Mesendoderm (in vitro differentiated cells): ENCODE results near the gene TXNIP.

Experiments used
- DNase-seq: peaks from one replicate; pipeline ENCODE4 v3.0.0; 2013
- H2AK5ac ChIP-seq: 2 replicates; pipeline ENCODE4 v1.6.1; 2013; ENCODE audit warnings: low read length, inconsistent platforms
- H2BK120ac ChIP-seq: 2 replicates; pipeline ENCODE4 v1.6.1; 2013; ENCODE audit warnings: low read depth, mild to moderate bottlenecking, low read length, moderate library complexity, mixed read lengths
- H2BK15ac ChIP-seq: replicated peaks from 2 replicates; pipeline ENCODE4 v1.6.1; 2013; ENCODE audit warnings: low read depth, mild to moderate bottlenecking, moderate library complexity
- H2BK5ac ChIP-seq: 2 replicates; pipeline ENCODE4 v1.6.1; 2013; ENCODE audit warnings: low read length, inconsistent platforms
- H3K18ac ChIP-seq: 2 replicates; pipeline ENCODE4 v1.6.1; 2013; ENCODE audit warnings: mild to moderate bottlenecking, low read length, mixed read lengths
- H3K23ac ChIP-seq: one replicate; pipeline ENCODE4 v1.6.1; 2013; ENCODE audit warnings: low read length
- H3K27ac ChIP-seq: 2 replicates; pipeline ENCODE4 v1.5.1; 2013; ENCODE audit warnings: low read depth, mild to moderate bottlenecking, inconsistent platforms, low read length, moderate library complexity
- H3K27me3 ChIP-seq: 2 replicates; pipeline ENCODE4 v1.6.1; 2013; ENCODE audit warnings: low read length, control low read depth, mild to moderate bottlenecking, inconsistent platforms; ENCODE audit not compliant: insufficient read depth, poor library complexity
- H3K36me3 ChIP-seq: 2 replicates; pipeline ENCODE4 v1.6.1; 2013; ENCODE audit warnings: low read length, inconsistent platforms; ENCODE audit not compliant: control insufficient read depth, insufficient read depth
- H3K4ac ChIP-seq: one replicate; pipeline ENCODE4 v1.6.1; 2013; ENCODE audit warnings: low read depth, mild to moderate bottlenecking, low read length, moderate library complexity
- H3K4me1 ChIP-seq: 2 replicates; pipeline ENCODE4 v1.6.1; 2013; ENCODE audit warnings: low read depth, low read length, inconsistent platforms; ENCODE audit not compliant: control insufficient read depth
- H3K4me2 ChIP-seq: 2 replicates; pipeline ENCODE4 v1.6.1; 2013; ENCODE audit warnings: low read length
- H3K4me3 ChIP-seq: 2 replicates; pipeline ENCODE4 v1.5.1; 2013; ENCODE audit warnings: mild to moderate bottlenecking, low read length
- H3K56ac ChIP-seq: one replicate; pipeline ENCODE4 v1.6.1; 2013; ENCODE audit warnings: low read length
- H3K79me1 ChIP-seq: 2 replicates; pipeline ENCODE4 v1.6.1; 2013; ENCODE audit warnings: low read length, inconsistent platforms
- H3K79me2 ChIP-seq: 2 replicates; pipeline ENCODE4 v1.6.1; 2013; ENCODE audit warnings: mild to moderate bottlenecking, low read length; ENCODE audit not compliant: control insufficient read depth, insufficient read depth
- H3K9ac ChIP-seq: 2 replicates; pipeline ENCODE4 v1.6.1; 2013; ENCODE audit warnings: low read length, inconsistent platforms
- H4K5ac ChIP-seq: one replicate; pipeline ENCODE4 v1.6.1; 2013; ENCODE audit warnings: low read length
- H4K8ac ChIP-seq: one replicate; pipeline ENCODE4 v1.6.1; 2013; ENCODE audit warnings: low read depth, mild to moderate bottlenecking, control low read depth, low read length, moderate library complexity
- WGBS: extraction: QIAGEN DNeasy Blood & Tissue Kit; methylation state at CpG from one replicate; pipeline ENCODE4 v1.1.7; 2013; ENCODE audit warnings: low lambda C conversion rate, missing lambda C conversion rate; ENCODE audit not compliant: insufficient coverage; ENCODE audit errors: extremely low coverage; 5-methylcytosine and 5-hydroxymethylcytosine counted together

TXNIP gene

DNA sequence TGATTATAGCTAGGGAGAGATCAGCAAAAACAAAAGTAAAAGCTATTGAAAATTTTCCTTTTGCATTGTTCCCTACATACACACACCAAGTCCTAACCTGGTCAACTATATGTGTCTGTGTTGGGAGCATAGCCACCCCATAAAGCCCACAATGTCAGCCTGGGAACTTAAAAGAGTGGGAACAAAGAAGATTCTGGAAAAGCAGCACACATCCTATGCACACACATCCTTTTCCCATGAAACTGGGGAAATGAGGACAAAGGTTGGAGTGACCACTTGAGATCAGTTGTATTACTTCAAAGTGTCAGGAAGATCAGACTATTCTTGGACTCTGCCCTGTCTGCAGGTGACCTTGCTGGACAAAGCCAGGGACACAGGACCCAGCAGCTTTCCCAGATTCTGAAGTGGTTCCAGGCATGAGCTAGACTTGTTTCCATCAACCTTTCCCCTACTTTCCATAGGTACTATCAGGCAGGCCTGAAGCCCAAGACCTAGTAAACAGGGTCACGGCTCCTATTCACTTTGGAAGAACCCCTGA is 15.9 kb downstream of the TXNIP start:
- H2BK5ac ChIP-seq = no peak overlapping the region
- no peaks in the 10 kb centered on the region for H3K36me3 ChIP-seq
- peak overlapping the region; percentile 65 for H2BK120ac ChIP-seq
- H3K56ac ChIP-seq = no peak overlapping the region
- peaks cover 17% of the 10 kb centered on the region for H3K4me1 ChIP-seq
- H3K4ac ChIP-seq = peak overlapping the region; percentile 72
- no peaks in the 10 kb centered on the region for H3K27me3 ChIP-seq
- no peak overlapping the region for H2AK5ac ChIP-seq
- H3K23ac ChIP-seq = no peak overlapping the region
- H3K18ac ChIP-seq = no peak overlapping the region
- DNase-seq = no peak
- no CpG with 5 or more reads among the region's 1 CpG for WGBS
- H3K9ac ChIP-seq = no peak overlapping the region
- no peak overlapping the region for H3K4me2 ChIP-seq
- no peaks in the 10 kb centered on the region for H3K79me2 ChIP-seq
- H3K79me1 ChIP-seq = no peaks in the 10 kb centered on the region
- no peak overlapping the region for H3K4me3 ChIP-seq
- H4K8ac ChIP-seq = no peak overlapping the region
- H2BK15ac ChIP-seq = no peak overlapping the region
- H3K27ac ChIP-seq = no peak overlapping the region
- no peak overlapping the region for H4K5ac ChIP-seq

- no peak overlapping the region for H3K23ac ChIP-seq
- H4K5ac ChIP-seq = no peak overlapping the region
- no peaks in the 10 kb centered on the region for H3K79me2 ChIP-seq
- H3K79me1 ChIP-seq = no peaks in the 10 kb centered on the region
- H2BK15ac ChIP-seq = no peak overlapping the region
- H2BK5ac ChIP-seq = peak overlapping the region; percentile 23
- H3K18ac ChIP-seq = peak overlapping the region; percentile 64
- H3K9ac ChIP-seq = no peak overlapping the region
- peak overlapping the region; percentile 52 for H3K27ac ChIP-seq
- no peaks in the 10 kb centered on the region for H3K36me3 ChIP-seq
- H2BK120ac ChIP-seq = no peak overlapping the region
- DNase-seq = no peak
- H2AK5ac ChIP-seq = no peak overlapping the region
- no peak overlapping the region for H3K4me3 ChIP-seq
- peak overlapping the region; percentile 9 for H3K4me2 ChIP-seq
- H3K27me3 ChIP-seq = no peaks in the 10 kb centered on the region
- peak overlapping the region; percentile 58 for H3K56ac ChIP-seq
- no peak overlapping the region for H4K8ac ChIP-seq
- WGBS = no CpG with 5 or more reads among the region's 7 CpGs
- H3K4me1 ChIP-seq = peaks cover 15% of the 10 kb centered on the region
- H3K4ac ChIP-seq = peak overlapping the region; percentile 72
Measured at GRCh38 chr1:145979746-145980456, 16.5 kb downstream of the TXNIP start.

DNA sequence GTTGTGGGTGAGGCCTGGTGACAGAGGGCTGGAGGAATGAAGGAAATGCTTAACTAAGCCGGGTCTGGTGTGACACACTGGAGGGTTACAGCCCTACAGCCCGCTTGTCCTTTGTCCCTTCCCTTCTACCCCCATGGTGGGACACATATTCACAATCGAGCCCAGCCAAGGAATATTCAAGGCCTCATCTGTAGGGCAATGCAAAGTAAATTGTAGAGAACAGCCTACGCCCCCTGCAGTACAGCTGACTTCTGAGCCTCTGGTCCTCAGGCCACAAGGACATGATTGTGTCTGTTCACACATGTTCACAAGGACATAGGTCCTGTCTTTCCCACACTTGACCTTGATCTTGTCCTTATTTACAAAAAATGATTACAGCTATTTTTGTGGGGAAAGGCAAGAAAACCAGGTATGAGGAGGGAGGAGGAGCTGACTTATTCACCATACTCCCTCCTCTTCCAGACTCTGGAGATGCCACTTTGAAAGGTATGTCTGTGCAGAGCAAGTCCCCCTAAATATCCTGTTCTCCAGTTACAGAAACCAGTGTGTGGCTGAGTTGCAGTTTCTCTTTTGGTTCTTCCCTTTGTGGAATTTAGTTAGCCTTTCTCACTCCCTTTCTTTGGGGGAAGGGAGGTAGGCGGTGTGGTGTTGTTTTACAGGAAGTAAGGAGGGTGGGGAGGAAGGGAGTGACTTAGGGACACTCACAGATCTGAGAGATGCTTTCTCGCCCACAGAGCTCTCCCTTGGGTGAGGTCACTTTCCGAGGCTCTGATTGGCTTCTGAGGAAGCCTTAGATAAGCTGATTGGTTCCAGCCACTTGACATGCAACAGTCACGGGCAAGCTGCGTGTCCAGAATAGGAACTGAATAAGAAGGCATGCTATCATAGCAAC is 17.3 kb downstream of the TXNIP start:
- Histone ChIP-seq H4K5ac (no peak overlapping the region), H2BK5ac (peak overlapping the region; percentile 43), H3K9ac (peak overlapping the region; percentile 60), H4K8ac (no peak overlapping the region), H3K27me3 (no peaks in the 10 kb centered on the region), H3K4me3 (no peak overlapping the region), H2BK120ac (peak overlapping the region; percentile 13), H2AK5ac (no peak overlapping the region), H3K4me1 (peaks cover 15% of the 10 kb centered on the region), H3K23ac (no peak overlapping the region), H3K4ac (peak overlapping the region; percentile 72), H3K18ac (peak overlapping the region; percentile 86), H3K79me2 (no peaks in the 10 kb centered on the region), H3K56ac (peak overlapping the region; percentile 86), H3K4me2 (peak overlapping the region; percentile 16), H3K79me1 (no peaks in the 10 kb centered on the region), H2BK15ac (peak overlapping the region; percentile 89), H3K27ac (peak overlapping the region; percentile 92), H3K36me3 (no peaks in the 10 kb centered on the region)
- WGBS = no CpG with 5 or more reads among the region's 9 CpGs
- peak; percentile 100 for DNase-seq

GRCh38 chr1:145978471-145978853 is 17.9 kb downstream of the TXNIP start:
- H4K5ac ChIP-seq = no peak overlapping the region
- H3K4me2 ChIP-seq = no peak overlapping the region
- peak overlapping the region; percentile 72 for H3K4ac ChIP-seq
- no peak overlapping the region for H3K4me3 ChIP-seq
- no peaks in the 10 kb centered on the region for H3K36me3 ChIP-seq
- peaks cover 15% of the 10 kb centered on the region for H3K4me1 ChIP-seq
- H3K23ac ChIP-seq = no peak overlapping the region
- H2BK120ac ChIP-seq = peak overlapping the region; percentile 13
- H3K79me2 ChIP-seq = no peaks in the 10 kb centered on the region
- peak overlapping the region; percentile 43 for H2BK5ac ChIP-seq
- peak overlapping the region; percentile 92 for H3K27ac ChIP-seq
- peak overlapping the region; percentile 89 for H2BK15ac ChIP-seq
- peak overlapping the region; percentile 86 for H3K56ac ChIP-seq
- peak overlapping the region; percentile 86 for H3K18ac ChIP-seq
- no peaks in the 10 kb centered on the region for H3K79me1 ChIP-seq
- no peak overlapping the region for H2AK5ac ChIP-seq
- peak overlapping the region; percentile 60 for H3K9ac ChIP-seq
- no peak overlapping the region for H4K8ac ChIP-seq
- no peaks in the 10 kb centered on the region for H3K27me3 ChIP-seq
- no peak for DNase-seq

DNA sequence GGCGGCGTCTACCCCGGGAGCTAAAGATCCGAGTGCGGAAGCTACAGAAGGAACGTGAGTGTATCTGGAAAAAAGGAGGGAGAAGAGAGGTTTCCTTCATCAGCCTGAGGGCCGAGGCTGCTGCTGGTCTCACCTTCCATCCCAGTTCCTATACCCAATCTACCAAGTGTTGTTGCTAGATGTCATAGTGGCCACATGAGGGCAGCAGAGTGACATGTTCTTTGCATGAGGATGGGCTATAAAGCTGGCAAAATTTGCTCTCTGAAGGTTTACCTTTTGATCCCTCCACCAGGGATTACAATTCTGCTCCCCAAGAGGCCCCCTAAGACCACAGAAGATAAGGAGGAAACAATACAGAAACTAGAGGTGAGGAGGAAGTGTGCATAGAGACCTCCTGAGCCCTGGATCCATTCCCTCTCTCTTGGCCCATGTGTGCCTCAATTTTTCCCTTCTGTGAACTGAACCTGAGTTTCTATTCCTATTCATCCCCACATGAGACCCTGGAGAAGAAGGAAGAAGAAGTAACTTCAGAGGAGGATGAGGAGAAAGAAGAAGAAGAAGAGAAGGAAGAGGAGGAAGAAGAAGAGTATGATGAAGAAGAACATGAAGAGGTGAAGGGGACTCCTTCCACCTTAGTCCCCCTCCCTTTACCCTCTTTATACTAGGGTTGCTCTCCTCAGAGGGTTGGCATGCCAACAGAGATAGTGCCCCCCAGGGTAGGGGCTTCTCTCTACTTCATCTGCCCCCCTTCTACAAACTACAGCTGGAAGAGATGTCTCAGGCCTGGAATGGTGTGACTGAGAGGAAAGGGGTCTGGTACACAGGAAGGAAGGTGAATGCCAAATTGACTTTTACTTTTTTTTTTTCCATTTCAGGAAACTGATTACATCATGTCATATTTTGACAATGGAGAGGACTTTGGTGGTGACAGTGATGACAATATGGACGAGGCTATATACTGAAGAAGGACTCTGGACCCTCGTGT is 18.6 kb downstream of the TXNIP start:
- no CpG with 5 or more reads among the region's 9 CpGs for WGBS
- Histone ChIP-seq H3K36me3 (no peaks in the 10 kb centered on the region), H3K27me3 (no peaks in the 10 kb centered on the region), H2BK15ac (peak overlapping the region; percentile 89), H3K18ac (peak overlapping the region; percentile 6), H2BK5ac (peak overlapping the region; percentile 20), H3K79me2 (no peaks in the 10 kb centered on the region), H3K4ac (no peak overlapping the region), H2BK120ac (peak overlapping the region; percentile 29), H3K4me2 (no peak overlapping the region), H3K79me1 (no peaks in the 10 kb centered on the region), H3K27ac (no peak overlapping the region), H4K8ac (no peak overlapping the region), H3K9ac (peak overlapping the region; percentile 31), H4K5ac (no peak overlapping the region), H3K4me3 (no peak overlapping the region), H3K4me1 (peaks cover 15% of the 10 kb centered on the region), H3K56ac (peak overlapping the region; percentile 63), H2AK5ac (no peak overlapping the region), H3K23ac (no peak overlapping the region)
- DNase-seq = peak; percentile 94
